K562 (cell line): ENCODE results near the gene OR2Y1.
"Not testable (repeated sequence)": the region's sequence is repeated elsewhere in the genome, so short reads cannot be mapped to it uniquely, and the experiment has no call there.

ENCODE experiments used
- CBX3 ChIP-seq, 2 experiments: IDR thresholded peaks; 1 replicate in 1 of 2; 2 replicates in 1 of 2; pipeline ENCODE4 v1.6.1; 2012; ENCODE audit warnings: inconsistent platforms in 2 of 2, low read length in 2 of 2, borderline replicate concordance in 1 of 2, control low read depth in 1 of 2
- CC2D1A ChIP-seq: fragments of 450-650 bp; IDR thresholded peaks from 2 replicates; pipeline ENCODE4 v1.6.1; 2017; ENCODE audit warnings: mild to moderate bottlenecking
- CEBPB ChIP-seq: fragments of 450-650 bp; IDR thresholded peaks from 2 replicates; pipeline ENCODE4 v1.6.1; 2016; ENCODE audit warnings: missing genetic modification characterization, missing compliant biosample characterization
- CTCF ChIP-seq, 3 experiments: IDR thresholded peaks in 2 of 3; conservative IDR thresholded peaks in 1 of 3; 2 replicates each; pipeline ENCODE4 v1.5.1; 2011 to 2012; ENCODE audit warnings: low read length in 3 of 3, mild to moderate bottlenecking in 3 of 3, control low read depth in 2 of 3, improper control_type of control experiment in 1 of 3, inconsistent platforms in 1 of 3, low read depth in 1 of 3, mixed read lengths in 1 of 3, moderate library complexity in 1 of 3; ENCODE audit not compliant: insufficient read depth in 2 of 3
- EGR1 ChIP-seq: fragments of 450-650 bp; conservative IDR thresholded peaks from 2 replicates; pipeline ENCODE4 v1.6.1; 2017; ENCODE audit warnings: mild to moderate bottlenecking
- MCM2 ChIP-seq: fragments of 450-650 bp; IDR thresholded peaks from 2 replicates; pipeline ENCODE4 v1.6.1; 2017; ENCODE audit warnings: low read depth, mild to moderate bottlenecking
- MTF1 ChIP-seq: fragments of 250-450 bp; sonication (Bioruptor Pico); IDR thresholded peaks from 2 replicates; pipeline ENCODE4 v1.9.0; 2021; ENCODE audit warnings: moderate library complexity, mild to moderate bottlenecking, inconsistent platforms, borderline replicate concordance
- PHB2 ChIP-seq: fragments of 450-650 bp; IDR thresholded peaks from 2 replicates; pipeline ENCODE4 v1.6.1; 2017; ENCODE audit warnings: low read depth
- POU5F1 ChIP-seq: fragments of 150-350 bp; IDR thresholded peaks from 2 replicates; pipeline ENCODE4 v1.6.1; 2014; ENCODE audit warnings: borderline replicate concordance, low read length, low read depth, mild to moderate bottlenecking; ENCODE audit not compliant: partially characterized antibody
- SP1 ChIP-seq: sonication (generic); formaldehyde crosslinking; IDR thresholded peaks from 2 replicates; pipeline ENCODE4 v1.8.1; 2022; ENCODE audit warnings: mild to moderate bottlenecking, missing genetic modification reagents
- ZNF174 ChIP-seq: fragments of 250-450 bp; sonication (Bioruptor Pico); IDR thresholded peaks from 2 replicates; pipeline ENCODE4 v1.4.0; 2020; ENCODE audit warnings: mild to moderate bottlenecking
- ZNF324 ChIP-seq: fragments of 250-450 bp; sonication (Bioruptor Pico); IDR thresholded peaks from 2 replicates; pipeline ENCODE4 v1.4.0; 2020; ENCODE audit warnings: mild to moderate bottlenecking
- TF ChIP-seq, protein P1 (sequence below): fragments of 250-450 bp; sonication (Bioruptor Pico); IDR thresholded peaks from 2 replicates; pipeline ENCODE4 v1.4.0; 2020
- TF ChIP-seq, protein P2 (sequence below): sonication (generic); formaldehyde crosslinking; IDR thresholded peaks from 2 replicates; pipeline ENCODE4 v1.8.1; 2023; ENCODE audit warnings: mild to moderate bottlenecking, missing genetic modification reagents

DNA sequence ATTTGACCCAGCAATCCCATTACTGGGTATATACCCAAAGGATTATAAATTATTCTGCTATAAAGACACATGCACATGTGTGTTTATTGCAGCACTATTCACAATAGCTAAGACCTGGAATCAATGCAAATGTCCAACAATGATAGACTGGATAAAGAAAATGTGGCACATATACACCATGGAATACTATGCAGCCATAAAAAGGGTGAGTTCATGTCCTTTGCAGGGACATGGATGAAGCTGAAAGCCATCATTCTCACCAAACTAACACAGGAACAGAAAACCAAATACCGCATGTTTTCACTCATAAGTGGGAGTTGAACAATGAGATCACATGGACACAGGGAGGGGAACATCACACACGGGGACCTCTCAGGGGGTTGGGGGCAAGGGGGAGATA, 36.5 kb downstream of the OR2Y1 start:
- TF ChIP-seq ZNF324 (CRISPR knock-in tag); MTF1 (CRISPR knock-in tag); PHB2; SP1; POU5F1; CTCF (IDR thresholded peaks at IDR 0.05 in 2 of 3, conservative IDR thresholded peaks at IDR 0.05 in 1 of 3; ENCODE audit: insufficient read depth in 2 of 3, low read depth in 1 of 3, low read length in 3 of 3); CC2D1A; MCM2; CEBPB (tag); ZNF174; CBX3 (IDR thresholded peaks at IDR 0.05; ENCODE audit: borderline replicate concordance in 1 of 2, low read length in 2 of 2); EGR1: not testable (repeated sequence)
- TF ChIP-seq, protein P1, sequence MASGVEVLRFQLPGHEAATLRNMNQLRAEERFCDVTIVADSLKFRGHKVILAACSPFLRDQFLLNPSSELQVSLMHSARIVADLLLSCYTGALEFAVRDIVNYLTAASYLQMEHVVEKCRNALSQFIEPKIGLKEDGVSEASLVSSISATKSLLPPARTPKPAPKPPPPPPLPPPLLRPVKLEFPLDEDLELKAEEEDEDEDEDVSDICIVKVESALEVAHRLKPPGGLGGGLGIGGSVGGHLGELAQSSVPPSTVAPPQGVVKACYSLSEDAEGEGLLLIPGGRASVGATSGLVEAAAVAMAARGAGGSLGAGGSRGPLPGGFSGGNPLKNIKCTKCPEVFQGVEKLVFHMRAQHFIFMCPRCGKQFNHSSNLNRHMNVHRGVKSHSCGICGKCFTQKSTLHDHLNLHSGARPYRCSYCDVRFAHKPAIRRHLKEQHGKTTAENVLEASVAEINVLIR (CRISPR knock-in tag): not testable (repeated sequence)
- TF ChIP-seq, protein P2, sequence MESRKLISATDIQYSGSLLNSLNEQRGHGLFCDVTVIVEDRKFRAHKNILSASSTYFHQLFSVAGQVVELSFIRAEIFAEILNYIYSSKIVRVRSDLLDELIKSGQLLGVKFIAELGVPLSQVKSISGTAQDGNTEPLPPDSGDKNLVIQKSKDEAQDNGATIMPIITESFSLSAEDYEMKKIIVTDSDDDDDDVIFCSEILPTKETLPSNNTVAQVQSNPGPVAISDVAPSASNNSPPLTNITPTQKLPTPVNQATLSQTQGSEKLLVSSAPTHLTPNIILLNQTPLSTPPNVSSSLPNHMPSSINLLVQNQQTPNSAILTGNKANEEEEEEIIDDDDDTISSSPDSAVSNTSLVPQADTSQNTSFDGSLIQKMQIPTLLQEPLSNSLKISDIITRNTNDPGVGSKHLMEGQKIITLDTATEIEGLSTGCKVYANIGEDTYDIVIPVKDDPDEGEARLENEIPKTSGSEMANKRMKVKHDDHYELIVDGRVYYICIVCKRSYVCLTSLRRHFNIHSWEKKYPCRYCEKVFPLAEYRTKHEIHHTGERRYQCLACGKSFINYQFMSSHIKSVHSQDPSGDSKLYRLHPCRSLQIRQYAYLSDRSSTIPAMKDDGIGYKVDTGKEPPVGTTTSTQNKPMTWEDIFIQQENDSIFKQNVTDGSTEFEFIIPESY: not testable (repeated sequence)
